Neural progenitor cell (in vitro differentiated cells): ENCODE measurements around the gene UBE2D2.
"Not testable (repeated sequence)": the region's sequence is repeated elsewhere in the genome, so short reads cannot be mapped to it uniquely, and the experiment has no call there.

ENCODE experiments used
- EZH2 ChIP-seq: fragments of 200-600 bp; sonication (generic); IDR thresholded peaks from 2 replicates; pipeline ENCODE4 v1.6.1; 2017; ENCODE audit warnings: antibody characterized with exemption, mild to moderate bottlenecking, moderate library complexity
- TF ChIP-seq, protein P1 (sequence below): fragments of 200-600 bp; sonication (generic); IDR thresholded peaks from 2 replicates; pipeline ENCODE4 v1.5.1; 2017; ENCODE audit warnings: antibody characterized with exemption, mild to moderate bottlenecking

DNA sequence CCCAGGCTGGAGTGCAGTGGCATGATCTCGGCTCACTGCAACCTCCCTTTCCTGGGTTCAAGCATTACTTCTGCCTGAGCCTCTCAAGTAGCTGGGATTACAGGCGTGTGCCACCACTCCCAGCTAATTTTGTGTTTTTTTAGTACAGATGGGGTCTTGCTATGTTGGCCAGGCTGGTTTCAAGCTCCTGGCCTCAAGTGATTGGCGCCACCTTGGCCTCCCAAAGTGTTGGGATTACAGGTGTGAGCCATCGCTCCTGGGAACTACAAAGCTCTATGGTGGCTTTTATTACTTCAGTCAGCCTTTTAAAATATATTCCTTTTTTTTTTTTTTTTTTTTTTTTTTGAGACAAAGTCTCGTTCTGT, 37.4 kb downstream of the UBE2D2 start:
- TF ChIP-seq, protein P1, sequence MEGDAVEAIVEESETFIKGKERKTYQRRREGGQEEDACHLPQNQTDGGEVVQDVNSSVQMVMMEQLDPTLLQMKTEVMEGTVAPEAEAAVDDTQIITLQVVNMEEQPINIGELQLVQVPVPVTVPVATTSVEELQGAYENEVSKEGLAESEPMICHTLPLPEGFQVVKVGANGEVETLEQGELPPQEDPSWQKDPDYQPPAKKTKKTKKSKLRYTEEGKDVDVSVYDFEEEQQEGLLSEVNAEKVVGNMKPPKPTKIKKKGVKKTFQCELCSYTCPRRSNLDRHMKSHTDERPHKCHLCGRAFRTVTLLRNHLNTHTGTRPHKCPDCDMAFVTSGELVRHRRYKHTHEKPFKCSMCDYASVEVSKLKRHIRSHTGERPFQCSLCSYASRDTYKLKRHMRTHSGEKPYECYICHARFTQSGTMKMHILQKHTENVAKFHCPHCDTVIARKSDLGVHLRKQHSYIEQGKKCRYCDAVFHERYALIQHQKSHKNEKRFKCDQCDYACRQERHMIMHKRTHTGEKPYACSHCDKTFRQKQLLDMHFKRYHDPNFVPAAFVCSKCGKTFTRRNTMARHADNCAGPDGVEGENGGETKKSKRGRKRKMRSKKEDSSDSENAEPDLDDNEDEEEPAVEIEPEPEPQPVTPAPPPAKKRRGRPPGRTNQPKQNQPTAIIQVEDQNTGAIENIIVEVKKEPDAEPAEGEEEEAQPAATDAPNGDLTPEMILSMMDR, result not testable (repeated sequence)
- TF ChIP-seq EZH2, result not testable (repeated sequence)
